ENCODE measurements around the gene CRAMP1. TPM values are rescaled to one million over a fixed set of nuclear protein-coding genes. Genes with fewer than 3 reads are reported as not detected.

Gene CRAMP1
- total and polyA plus RNA-seq, 3 donors from 2014 or later = 54.1 to 65.1 (median 54.8) TPM

- DNase-seq = no peak
- Histone ChIP-seq H3K36me3 (ENCODE audit: low read depth, missing control alignments) (no peaks in the 10 kb centered on the region), H3K27me3 (no peaks in the 10 kb centered on the region), H3K9me3 (no peaks in the 10 kb centered on the region), H3K4me3 (no peak overlapping the region), H3K4me1 (peaks cover 30% of the 10 kb centered on the region), H3K27ac (no peak overlapping the region)
- TF ChIP-seq CTCF (IDR thresholded peaks at IDR 0.05) (no peak), POLR2A (IDR thresholded peaks at IDR 0.05) (no peak)
- 83 to 84% methylated on average over 9 to 13 of the region's 13 CpGs for WGBS, 2 donors
- intact Hi-C loops (cut with DNase I; ENCODE audit: low total_unique reads) = no loop called here
These were observed 96.6 kb downstream of the CRAMP1 start for GRCh38 chr16:1708768-1709180.

- Histone ChIP-seq H3K9me3 (no peaks in the 10 kb centered on the region), H3K27ac (no peak overlapping the region), H3K4me3 (no peak overlapping the region), H3K27me3 (no peaks in the 10 kb centered on the region), H3K4me1 (peaks cover 30% of the 10 kb centered on the region), H3K36me3 (ENCODE audit: low read depth, missing control alignments) (no peaks in the 10 kb centered on the region)
- intact Hi-C loops (cut with DNase I; ENCODE audit: low total_unique reads) = no loop called here
- no peak for DNase-seq
- WGBS, 2 donors = 88 to 89% methylated on average over 12 to 15 of the region's 15 CpGs
- TF ChIP-seq POLR2A (IDR thresholded peaks at IDR 0.05) (no peak), CTCF (IDR thresholded peaks at IDR 0.05) (no peak)
These were observed 97.2 kb downstream of the CRAMP1 start for GRCh38 chr16:1709356-1709755.

GRCh38 chr16:1710811-1711507, 98.8 kb downstream of the CRAMP1 start:
- Histone ChIP-seq H3K36me3 (ENCODE audit: low read depth, missing control alignments) (no peaks in the 10 kb centered on the region), H3K27ac (no peak overlapping the region), H3K4me1 (peaks cover 24% of the 10 kb centered on the region), H3K4me3 (no peak overlapping the region), H3K27me3 (no peaks in the 10 kb centered on the region), H3K9me3 (no peaks in the 10 kb centered on the region)
- no peak for DNase-seq
- WGBS, 2 donors = 83 to 88% methylated on average over 17 of the region's 17 CpGs
- intact Hi-C loops (cut with DNase I; ENCODE audit: low total_unique reads) = no loop called here
- TF ChIP-seq POLR2A (IDR thresholded peaks at IDR 0.05) (no peak), CTCF (IDR thresholded peaks at IDR 0.05) (no peak)

GRCh38 chr16:1712791-1713261, 100.7 kb downstream of the CRAMP1 start:
- DNase-seq = no peak
- no peaks in the 10 kb centered on the region for H3K36me3 ChIP-seq (ENCODE audit: low read depth, missing control alignments)
- intact Hi-C loops (cut with DNase I; ENCODE audit: low total_unique reads) = no loop called here
- no peaks in the 10 kb centered on the region for H3K27me3 ChIP-seq
- no peak overlapping the region for H3K27ac ChIP-seq
- peaks cover 15% of the 10 kb centered on the region for H3K4me1 ChIP-seq
- WGBS, 2 donors = 40 to 57% methylated on average over 9 to 14 of the region's 14 CpGs
- no peak overlapping the region for H3K4me3 ChIP-seq
- no peaks in the 10 kb centered on the region for H3K9me3 ChIP-seq
- TF ChIP-seq CTCF (IDR thresholded peaks at IDR 0.05) = no peak
- TF ChIP-seq POLR2A (IDR thresholded peaks at IDR 0.05) = no peak

GRCh38 chr16:1713331-1713730, 101.2 kb downstream of the CRAMP1 start:
- TF ChIP-seq CTCF (IDR thresholded peaks at IDR 0.05) = no peak
- TF ChIP-seq POLR2A (IDR thresholded peaks at IDR 0.05) = no peak
- H3K36me3 ChIP-seq (ENCODE audit: low read depth, missing control alignments) = no peaks in the 10 kb centered on the region

More at GRCh38 chr16:1713331-1713730, 101.2 kb downstream of the CRAMP1 start:
- intact Hi-C loops (cut with DNase I; ENCODE audit: low total_unique reads) = no loop called here
- Histone ChIP-seq H3K27ac (no peak overlapping the region), H3K4me1 (peaks cover 10% of the 10 kb centered on the region), H3K9me3 (no peaks in the 10 kb centered on the region), H3K4me3 (no peak overlapping the region), H3K27me3 (no peaks in the 10 kb centered on the region)
- WGBS, 2 donors = 80 to 84% methylated on average over 7 of the region's 7 CpGs
- DNase-seq = no peak
